Epidermal melanocyte (primary cell): ENCODE data around the gene UNC5B.
"Not testable (repeated sequence)": the region's sequence is repeated elsewhere in the genome, so short reads cannot be mapped to it uniquely, and the experiment has no call there.

Experiments used
- DNase-seq: peaks from one replicate; pipeline ENCODE4 v3.0.0; 2011; ENCODE audit warnings: low spot score; ENCODE audit not compliant: insufficient read length

Gene UNC5B

DNA sequence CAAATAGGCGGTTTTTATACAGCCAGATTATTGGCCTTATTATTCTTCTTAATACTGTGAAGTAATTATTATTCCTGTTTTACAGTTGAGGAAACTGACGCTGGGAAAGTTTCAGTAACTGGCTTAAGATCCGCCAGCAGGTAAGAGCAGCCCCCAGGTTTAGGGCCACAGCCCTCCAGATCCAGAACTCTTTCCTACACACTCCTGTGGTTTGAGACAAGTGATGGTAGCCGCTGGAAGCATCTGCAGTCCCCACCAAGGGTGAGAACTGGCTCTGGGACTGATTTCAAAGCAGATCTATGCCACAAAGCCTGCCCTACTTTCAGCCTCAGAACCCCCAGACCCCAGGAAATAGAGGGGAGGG lies 3.0 kb upstream of the UNC5B start:
- no peak for DNase-seq

DNA sequence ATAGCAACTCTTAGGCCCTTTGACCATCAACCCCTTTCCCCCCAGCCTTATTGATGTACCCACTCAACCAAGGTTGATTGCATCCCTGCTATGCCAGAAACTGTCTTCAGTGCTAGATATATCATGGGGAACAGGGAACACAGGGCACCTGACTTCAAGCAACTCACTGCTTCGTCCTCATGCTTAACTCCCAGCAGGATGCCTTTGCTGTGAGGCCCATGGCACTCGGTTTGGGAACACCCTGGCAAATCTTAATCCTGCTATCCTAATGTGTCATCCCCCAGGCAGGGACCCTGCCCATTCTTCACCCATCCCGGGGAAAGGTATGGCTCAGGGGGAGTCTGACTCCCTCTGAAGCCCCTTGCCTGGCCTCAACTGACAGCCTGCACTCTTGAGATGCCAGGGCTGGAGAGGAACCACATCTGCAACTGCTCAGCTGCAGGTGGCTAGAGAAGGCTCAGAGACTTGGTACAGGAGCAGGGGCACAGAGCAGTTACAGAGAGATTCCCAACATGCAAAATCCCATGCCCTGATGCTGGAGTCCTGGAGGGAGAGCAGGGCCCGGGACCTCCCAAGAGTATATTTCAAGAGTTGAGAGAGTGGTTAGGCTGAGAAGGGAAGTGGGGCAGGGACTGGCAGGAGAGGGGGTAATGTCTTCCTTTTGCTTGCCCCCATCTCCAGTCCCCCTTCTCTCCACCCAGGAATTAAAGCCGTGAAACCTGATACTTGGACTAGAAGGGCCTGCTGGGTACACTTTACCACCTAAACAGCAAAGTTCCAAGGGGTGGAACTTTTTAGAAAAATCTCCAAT lies 2.4 kb upstream of the UNC5B start:
- DNase-seq = no peak

DNA sequence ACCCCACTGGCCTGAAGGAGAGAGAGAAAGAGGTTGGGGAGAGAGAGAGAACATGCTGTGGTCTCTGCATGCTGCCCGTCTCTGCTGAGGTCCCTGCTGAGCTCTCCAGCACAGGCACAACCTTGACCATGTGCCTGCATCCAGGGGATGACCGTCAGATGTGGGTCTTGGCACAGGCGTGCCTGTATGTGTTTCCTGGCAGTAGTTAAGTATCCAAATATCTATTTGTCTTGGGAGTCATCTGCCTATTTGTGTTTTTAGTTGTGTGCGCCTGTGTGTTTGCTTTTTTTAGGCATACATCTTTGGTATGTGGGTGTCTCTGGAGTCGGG lies 1.9 kb upstream of the UNC5B start:
- DNase-seq = no peak

DNA sequence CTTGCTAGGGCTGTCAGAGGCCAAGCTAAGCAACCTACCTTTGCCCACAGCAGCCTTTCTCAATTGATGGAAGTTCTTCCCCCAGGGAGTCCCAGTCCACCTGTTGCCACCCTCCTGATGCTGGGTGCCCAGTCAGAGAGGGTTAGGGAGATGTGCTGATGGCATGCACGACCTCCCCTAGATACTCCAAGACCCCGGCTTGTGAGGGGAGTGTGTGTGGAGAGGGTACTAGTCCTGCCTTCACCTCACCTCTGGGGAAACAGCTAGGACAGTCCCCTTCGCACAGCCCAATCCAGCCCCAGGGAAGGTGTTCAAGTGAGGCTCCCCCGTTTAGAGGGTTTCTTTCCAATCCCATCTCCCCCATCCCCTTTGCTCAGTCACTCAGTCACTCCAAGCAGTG lies 1.3 kb upstream of the UNC5B start:
- DNase-seq = no peak

DNA sequence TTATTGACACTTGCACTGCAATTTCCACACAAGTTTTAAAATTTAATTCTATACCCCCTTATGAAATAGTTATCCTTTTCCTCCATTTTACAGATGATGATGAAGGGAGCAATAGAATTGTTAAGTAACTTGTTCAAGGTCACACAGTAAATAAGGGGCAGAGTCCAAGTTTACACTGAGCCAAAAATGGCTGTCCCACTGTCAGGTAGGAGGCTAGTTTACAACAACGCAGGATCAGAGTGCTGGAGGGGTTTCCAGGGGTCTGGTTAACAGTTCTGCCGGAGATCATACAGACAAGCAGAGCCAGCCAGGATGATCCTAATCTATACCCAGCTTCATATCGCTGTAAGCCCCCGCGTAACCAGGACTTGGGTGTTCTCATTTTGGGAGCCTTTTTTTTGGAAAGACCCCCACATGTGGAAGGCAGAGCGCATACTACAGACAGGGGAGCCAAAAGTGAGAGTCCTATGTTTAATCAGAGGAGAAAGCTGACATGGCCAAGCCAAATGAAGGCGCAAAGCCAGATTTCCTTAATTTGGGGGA lies 524 bp upstream of the UNC5B start:
- no peak for DNase-seq

DNA sequence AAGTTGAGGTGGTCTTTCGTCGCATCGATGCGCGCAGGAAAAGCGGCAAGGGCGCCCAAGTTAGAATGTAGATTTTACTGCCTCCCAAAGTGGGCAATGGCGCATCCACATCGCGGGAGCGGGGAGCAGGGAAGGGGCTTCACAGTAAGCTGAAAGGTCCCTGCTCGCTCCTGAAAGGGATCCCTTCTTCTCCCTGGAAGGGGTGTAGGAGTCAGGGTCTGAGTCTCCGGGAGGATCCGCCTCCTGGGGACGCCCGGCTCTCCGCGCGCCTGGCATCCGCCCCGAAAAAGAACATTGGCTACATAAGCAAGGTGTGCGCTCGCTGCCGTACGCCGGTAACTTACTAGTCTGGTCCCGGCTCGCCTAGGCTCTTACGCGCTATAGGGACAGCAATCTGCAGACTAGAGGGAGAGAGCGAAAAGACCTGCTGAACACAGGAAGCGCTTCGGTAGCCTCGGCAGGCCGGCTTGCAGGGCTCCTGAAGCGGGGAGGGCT lies 804 bp downstream of the UNC5B start:
- DNase-seq = no peak

DNA sequence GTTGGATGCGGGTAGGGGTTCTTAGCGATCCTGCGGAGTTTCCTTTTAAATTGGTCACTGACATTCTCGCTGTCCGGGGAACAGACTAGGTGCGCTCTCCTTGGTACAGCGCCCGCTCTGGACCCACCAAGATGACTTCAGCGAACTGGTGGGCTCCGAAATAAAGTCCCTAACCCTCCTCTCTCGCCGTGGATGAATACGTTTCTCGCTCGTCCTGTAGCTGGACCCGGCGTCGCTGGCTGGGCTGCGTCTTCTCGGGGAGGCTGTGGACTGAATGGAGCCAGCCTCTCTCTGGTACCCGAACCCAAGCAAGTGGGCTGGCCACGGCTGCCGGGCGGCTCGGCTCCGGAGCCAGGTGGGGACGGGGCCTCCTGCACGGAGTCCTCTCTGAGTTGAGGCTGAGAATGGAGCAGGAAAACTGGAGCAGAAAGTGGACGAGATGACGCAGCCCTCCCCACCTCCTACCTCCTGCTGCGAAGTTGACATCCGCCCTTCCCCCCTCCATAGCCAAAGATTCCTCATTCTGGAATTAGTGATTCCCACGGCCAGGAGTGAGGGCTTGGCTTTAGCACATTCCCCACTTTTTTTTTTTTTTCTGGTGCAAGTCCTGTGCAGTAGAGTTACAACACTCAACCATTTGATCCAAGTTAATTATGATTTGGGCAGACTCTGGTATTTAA lies 1.5 kb downstream of the UNC5B start:
- DNase-seq = no peak

DNA sequence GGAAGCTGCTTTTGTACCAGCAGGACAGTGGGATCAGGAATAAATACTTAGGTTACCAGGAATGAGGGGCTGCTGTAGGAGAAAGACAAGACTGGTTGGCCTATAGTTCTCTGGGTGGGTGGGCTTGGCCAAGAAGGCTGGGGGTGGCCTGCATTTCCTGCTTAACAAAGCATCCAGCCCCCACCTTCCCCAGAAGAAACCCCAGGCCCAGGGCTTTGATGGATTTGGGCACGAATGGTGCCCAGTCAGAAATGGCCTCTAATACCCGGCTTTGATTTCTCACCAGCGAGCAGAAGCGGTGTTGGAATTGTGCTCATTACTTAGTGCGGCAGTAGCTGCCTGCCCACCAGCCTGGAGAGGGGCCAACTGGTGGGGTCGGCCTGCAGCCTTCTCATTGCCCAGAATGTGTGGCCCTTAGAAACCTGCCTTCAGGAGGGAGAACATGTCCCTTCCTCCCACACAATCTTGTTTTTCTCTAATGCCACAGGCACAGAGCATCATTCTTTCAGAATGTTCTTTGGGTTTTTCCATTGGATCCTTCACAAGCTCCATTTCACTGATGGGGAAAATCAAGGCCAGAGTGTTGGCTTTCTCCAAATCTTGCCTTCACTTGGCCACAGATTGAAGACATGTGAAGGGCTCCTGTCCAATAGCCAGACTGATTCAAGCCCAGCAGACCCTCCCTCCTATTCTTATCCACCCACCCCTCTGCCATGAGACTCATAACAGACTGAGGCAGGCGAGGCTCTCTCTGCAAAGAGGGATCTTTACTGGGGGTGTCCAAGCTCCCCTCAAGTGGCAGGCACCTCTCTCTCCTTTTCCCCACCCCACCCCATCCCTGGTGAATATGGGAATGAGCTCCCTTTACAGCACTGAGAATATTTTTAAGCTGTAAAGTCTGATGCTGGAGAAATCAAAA lies 2.5 kb downstream of the UNC5B start:
- DNase-seq = no peak

DNA sequence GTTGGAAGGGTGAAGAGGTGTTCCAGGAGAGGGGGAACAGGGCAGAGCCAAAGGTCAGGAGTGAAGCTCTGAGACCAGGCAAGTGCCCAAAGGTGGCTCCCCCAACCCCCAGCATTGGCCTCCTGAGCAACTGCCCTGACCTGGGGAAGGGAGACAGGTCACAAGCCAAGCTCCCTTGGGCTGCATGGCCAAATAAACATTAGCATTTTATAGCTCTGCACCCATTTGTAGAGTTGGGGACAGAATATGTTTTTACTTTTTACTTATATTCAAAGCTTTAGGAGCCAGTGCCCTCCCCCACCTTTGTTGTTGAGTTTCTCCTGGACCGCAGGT lies 4.0 kb downstream of the UNC5B start:
- no peak for DNase-seq

DNA sequence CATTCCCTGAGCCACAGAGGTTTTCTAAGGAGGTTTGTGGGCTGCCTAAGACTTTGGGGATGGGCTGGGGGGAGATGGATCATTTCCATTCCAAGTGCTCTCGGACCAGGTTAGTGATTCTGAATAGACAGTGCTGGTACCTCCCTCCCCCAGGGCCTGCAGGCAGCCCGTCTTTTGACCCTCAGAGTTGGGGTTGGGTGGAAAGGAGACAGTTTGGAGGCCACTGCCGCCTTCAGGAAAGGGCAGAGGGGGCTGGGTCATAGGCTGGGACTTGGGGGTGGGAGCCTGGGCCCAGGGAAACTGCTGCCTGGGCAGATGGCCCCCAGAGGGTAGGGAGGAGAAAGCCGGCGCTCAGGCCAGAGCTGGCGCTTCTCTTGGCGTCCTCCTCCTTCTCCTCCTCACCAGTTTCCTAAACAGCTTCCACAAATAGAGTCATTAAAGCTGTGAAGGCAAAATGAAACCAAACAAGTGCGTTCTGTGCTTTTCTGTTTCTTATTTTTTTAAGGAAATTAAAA lies 4.4 kb downstream of the UNC5B start:
- DNase-seq = no peak

DNA sequence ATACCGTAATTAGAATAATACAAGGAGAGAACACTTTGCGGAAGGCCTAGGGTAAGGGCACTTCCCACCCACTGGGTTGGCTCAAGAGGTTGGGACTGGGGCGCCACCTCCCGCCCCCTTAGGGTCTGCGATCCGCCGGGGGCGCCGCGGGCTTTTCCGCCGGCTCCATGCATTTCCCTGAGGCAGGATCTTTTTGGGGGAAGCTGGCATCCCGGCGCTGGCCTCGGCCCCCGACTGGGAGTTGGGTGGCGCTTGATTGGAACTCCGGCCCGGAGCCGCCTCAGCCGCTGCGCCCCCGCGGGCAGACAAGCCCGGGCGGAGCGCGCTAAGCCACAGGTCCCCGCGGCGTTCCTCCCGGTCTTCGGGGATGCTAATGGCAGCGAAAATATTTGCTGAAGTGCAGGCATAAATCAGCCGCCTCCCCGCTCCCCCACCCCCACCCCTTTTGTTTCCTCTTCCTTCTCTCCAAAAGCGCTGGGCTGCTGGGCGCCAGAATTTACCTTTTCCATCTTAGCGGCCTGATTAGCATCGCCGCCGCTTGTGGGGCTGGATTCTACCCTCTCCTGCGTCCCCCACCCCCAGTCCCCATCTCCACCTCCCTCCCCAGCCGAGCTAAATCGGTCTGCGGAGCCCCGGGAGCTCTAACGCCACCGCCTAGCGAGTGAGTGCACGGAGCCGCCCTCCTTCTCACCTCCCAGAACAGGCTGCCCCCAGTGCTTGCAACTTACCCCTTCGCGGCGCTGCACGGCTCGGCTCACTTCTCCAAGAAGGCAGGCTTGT lies 5.1 kb downstream of the UNC5B start:
- no peak for DNase-seq

DNA sequence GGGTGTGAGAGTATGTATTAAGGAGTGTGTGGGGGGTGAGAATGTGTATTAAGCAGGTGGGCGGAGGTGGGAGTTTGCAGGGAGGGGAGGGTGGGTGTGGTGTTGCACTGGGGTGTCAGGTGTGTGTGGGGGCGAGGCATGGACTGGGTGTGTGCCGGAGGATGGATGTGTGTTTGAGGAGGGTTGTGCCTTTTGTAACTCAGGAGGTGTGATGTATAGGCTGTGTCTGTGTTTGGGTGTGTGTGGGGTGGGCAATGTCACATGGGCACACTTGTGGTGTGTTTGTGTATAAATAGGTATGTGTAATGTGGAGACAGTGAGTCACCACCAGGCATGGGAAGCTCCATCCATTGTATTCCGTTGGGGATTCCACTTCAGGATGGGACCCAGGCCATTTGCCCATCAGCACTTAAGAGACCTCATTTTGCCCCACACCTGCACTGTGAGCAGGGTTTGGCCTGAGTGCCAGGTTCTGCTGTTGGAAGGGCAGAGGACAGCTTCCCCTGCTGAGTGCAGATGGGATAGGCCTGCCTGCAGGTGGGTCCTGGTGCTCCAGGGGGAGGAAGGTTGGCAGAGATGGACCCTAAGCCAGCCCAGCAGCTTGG lies 5.8 kb downstream of the UNC5B start:
- no peak for DNase-seq

DNA sequence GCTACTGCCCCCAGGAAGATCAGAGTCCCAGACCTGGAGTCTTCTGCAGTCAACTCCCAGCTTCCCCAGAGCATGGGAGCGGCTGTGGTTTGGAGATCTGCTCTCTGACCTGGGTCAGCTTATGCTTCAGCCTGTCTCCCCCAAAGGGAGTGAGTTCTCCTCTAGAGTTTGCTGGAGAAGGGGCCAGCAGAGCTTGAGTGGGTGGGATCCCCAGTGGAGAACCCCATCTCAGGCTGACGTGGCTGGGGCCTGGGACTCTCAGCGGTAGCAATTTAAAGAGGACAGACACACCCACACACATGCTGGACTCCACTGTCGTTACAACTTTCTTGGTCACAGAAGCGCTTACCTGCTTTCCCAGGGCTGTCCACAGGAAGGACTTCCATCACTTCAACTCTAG lies 6.3 kb downstream of the UNC5B start:
- no peak for DNase-seq

DNA sequence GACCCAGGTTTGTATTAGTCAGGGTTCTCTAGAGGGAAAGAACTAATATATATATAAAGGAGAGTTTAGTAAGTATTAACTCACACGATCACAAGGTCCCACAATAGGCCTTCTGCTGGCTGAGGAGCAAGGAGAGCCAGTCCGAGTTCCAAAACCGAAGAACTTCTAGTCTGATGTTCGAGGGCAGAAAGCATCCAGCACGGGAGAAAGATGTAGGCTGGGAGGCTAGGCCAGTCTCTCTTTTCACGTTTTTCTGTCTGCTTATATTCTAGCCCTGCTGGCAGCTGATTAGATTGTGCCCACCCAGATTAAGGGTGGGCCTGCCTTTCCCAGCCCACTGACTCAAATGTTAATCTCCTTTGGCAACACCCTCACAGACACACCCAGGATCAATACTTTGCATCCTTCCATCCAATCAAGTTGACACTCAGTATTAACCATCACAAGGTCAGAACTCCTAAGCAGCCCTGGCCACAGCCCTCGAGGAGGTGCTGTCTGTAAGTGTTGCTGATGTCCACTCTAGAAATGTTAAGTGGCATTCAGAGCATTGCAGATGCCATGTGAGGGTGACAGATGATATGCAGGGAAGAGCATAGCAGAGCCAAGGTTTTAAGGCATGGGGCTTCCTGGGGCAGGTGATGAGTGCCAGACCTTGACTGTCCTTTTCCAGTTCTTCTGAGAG lies 7.0 kb downstream of the UNC5B start:
- not testable (repeated sequence) for DNase-seq

DNA sequence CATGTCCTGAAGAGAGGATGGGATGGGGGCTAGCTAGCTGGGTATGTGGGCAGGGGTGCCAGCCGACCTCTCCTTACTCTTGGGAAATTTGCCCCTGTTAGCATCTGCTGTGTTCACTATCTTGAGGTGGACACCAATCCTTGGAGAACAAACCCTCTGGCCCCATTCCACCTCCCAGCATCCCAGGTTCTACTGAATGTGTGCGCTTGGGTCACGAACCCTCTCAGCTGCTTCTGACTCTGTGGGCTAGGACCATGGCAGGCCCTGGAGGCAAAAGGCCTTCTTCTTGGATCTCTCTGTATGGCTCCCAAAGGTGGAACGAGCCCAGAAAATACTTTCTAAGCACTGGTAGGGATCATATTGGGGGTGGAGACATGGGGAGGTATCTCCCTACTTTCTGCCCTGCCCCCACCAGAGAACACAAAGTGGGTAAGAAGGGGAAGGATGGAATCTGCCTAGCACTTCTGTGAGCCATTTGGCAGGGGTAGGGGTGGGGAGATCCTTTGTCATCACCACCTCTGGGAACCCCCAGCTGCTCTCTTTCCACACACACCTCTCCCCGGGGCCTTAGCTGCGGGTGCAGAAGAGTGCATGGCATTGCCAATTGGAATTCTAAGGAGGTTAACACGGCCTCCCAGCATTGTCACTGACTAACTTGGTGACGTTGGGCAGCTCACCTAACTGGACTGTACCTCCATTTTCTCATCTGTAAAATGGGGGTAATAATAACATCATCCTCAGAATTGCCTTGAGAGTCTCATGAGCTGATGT lies 7.7 kb downstream of the UNC5B start:
- DNase-seq = no peak

DNA sequence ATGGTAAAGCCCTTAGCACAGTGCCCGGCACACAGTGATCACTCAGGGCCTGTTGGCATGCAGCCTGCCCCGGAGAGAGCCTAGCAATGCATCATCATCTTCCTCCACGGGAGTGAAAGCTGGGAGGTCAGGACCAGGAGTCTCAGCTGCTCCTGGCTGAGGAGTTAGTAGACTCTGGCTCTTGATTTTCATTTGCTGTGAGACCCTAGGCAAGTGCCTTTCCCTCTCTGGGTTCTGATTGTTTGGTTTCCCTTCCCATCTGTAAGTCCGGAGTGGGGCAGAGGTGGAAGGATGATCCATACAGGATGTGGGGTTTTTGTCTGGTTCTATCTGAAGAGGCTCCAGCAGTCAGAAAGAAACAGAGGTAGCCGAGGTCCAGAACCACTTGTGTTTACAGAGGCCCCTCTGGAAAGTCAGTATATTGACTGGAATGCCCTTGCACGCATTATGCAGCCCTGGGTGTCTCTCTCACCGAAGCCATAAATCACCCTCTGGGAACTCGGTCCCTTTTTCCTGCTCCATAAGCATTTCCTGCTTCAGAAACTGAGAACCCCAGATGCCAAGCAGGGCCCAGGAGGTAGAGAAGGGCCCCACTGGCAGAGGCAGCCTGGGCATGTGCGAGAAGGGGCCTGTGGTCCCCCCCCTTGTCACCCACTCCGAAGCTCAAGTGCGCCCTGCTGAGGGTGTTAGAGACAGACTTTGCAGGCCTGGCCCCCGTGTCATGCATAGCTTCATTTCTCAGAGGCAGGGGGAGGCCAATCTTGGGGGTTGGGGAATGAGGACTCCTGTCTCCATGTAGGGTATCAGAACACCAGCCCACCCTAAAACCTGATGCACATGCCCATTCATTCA lies 8.5 kb downstream of the UNC5B start:
- DNase-seq = no peak

DNA sequence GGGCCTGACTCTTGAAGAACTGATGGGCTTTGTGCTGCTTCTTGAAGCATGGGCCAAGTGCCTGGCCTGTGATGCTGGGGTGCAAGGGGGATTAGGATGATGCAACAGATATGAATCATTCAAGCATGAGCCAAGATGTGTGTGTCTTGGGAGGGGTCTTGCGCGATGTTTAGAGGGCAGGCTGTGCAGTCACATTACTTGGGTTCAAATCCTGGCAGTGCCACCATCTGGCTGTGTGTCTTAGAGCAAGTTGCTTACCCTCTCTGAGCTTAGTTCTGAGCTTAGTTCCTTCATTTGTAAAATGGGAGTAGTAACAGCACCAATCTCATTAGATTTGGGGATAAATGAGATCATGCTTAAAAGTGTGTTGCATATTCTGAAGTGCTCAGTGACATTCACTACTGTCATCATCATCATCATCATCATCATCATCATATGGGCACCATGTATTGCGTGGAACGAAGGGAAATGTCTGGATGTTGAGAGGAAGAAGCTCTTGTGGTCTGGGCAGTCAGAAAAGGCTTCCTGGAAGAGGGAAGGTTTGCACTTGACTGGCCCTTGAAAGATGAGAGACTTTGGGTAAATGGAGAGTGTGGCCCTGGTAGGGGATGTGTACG lies 9.3 kb downstream of the UNC5B start:
- DNase-seq = no peak
